Measurements from ENCODE around the gene PID1. TPM values are rescaled to one million over a fixed set of nuclear protein-coding genes. Genes with fewer than 3 reads are reported as not detected.

Gene PID1
- total and polyA plus RNA-seq, 8 donors: 2.9 to 13.5 (median 4.7) TPM

DNA sequence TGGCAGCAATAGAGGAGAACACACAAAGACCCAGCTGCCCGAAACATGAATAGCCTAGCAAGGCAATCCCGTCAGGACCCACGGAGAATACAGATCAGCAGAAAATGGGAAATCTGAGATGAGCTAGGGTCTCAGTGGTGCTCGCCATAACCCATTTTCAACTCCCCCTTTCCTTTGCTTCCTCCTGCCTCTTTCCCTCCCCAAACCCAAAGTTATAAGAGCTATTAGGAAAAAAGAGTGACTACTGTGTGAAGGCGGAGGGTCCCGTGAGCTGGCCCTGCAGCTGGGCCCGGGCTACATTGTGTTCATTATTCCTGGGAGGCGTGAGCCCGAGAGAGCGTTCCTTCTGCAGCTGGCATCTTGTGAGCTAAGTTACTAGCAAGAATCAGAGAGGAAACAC is 118.4 kb downstream of the PID1 start:
- WGBS, 2 donors: 94 to 95% methylated on average over 10 of the region's 10 CpGs
- intact Hi-C loops (cut with DNase I): no loop called here
- no peak for TF ChIP-seq CTCF (IDR thresholded peaks at IDR 0.05)
- Histone ChIP-seq H3K27me3 (no peaks in the 10 kb centered on the region), H3K36me3 (no peaks in the 10 kb centered on the region), H3K4me3 (no peak overlapping the region), H3K4me1 (no peaks in the 10 kb centered on the region), H3K27ac (no peak overlapping the region), H3K9me3 (no peaks in the 10 kb centered on the region)
- ATAC-seq (no peak), DNase-seq (no peak), FAIRE-seq (no peak)

- H3K4me1 ChIP-seq: no peaks in the 10 kb centered on the region
- no peaks in the 10 kb centered on the region for H3K9me3 ChIP-seq
- H3K27ac ChIP-seq: no peak overlapping the region
- WGBS, 2 donors: 76 to 77% methylated on average over 4 of the region's 4 CpGs
- DNase-seq (no peak), ATAC-seq (no peak), FAIRE-seq (no peak)
- TF ChIP-seq CTCF (IDR thresholded peaks at IDR 0.05): no peak
- no peaks in the 10 kb centered on the region for H3K27me3 ChIP-seq
- intact Hi-C loops (cut with DNase I): no loop called here
- no peaks in the 10 kb centered on the region for H3K36me3 ChIP-seq
- H3K4me3 ChIP-seq: no peak overlapping the region
Measured at GRCh38 chr2:229150317-229150716, 120.8 kb downstream of the PID1 start.

DNA sequence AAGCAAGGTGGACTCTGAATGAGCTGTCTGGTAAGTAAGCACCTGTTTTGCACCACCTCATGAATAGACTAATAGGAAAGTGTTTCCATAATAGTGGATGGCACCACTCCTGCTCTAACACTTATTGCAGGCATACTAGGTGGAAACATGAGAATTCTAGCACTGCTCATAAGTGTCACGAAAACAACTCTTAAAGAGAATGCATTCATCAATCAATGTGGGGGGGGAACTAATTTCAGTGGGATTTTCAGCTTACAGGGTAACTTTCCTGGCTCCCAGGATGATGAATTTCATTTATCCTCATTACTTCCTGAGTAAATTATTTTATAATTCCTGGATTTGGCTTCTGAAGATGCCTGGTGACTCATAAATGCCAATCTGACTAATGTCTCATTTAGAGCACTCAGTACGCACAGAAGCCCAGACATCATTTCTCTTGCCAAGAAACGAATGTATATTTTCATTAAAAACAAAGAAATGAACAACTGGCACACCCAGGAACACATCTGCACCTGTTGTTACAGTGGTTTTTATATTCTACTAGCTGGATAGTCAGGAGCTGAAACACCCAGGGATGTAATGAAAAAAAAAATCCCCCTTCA is 129.6 kb downstream of the PID1 start:
- intact Hi-C loops (cut with DNase I): no loop called here
- H3K27ac ChIP-seq: no peak overlapping the region
- no peaks in the 10 kb centered on the region for H3K36me3 ChIP-seq
- H3K27me3 ChIP-seq: no peaks in the 10 kb centered on the region
- DNase-seq: no peak
- H3K4me1 ChIP-seq: peaks cover 0 to 8% (median 7%) of the 10 kb centered on the region in 3 donors
- TF ChIP-seq CTCF (IDR thresholded peaks at IDR 0.05): no peak
- no peak overlapping the region for H3K4me3 ChIP-seq
- ATAC-seq: no peak
- H3K9me3 ChIP-seq: no peaks in the 10 kb centered on the region
- FAIRE-seq: no peak
- WGBS, 2 donors: 65 to 74% methylated on average over 3 of the region's 3 CpGs

- no peaks in the 10 kb centered on the region for H3K9me3 ChIP-seq
- intact Hi-C loops (cut with DNase I): loop anchor here in 2 of 3 donors (5.0 to 10.0 kb wide), 2 partner anchors 137 to 140 kb away; partner anchors contain the start of gene PID1 (in 1 of the 2)
- no peak overlapping the region for H3K4me3 ChIP-seq
- H3K36me3 ChIP-seq: no peaks in the 10 kb centered on the region
- H3K27me3 ChIP-seq: no peaks in the 10 kb centered on the region
- ATAC-seq (peak in 2 of 4 donors; percentile 30 to 42), DNase-seq (no peak), FAIRE-seq (no peak)
- 26 to 34% methylated on average over 3 of the region's 3 CpGs for WGBS, 2 donors
- H3K27ac ChIP-seq: no peak overlapping the region
- TF ChIP-seq CTCF (IDR thresholded peaks at IDR 0.05): no peak
- peaks cover 0 to 12% (median 7%) of the 10 kb centered on the region in 3 donors for H3K4me1 ChIP-seq
Measured at GRCh38 chr2:229137639-229138038, 133.4 kb downstream of the PID1 start.

DNA sequence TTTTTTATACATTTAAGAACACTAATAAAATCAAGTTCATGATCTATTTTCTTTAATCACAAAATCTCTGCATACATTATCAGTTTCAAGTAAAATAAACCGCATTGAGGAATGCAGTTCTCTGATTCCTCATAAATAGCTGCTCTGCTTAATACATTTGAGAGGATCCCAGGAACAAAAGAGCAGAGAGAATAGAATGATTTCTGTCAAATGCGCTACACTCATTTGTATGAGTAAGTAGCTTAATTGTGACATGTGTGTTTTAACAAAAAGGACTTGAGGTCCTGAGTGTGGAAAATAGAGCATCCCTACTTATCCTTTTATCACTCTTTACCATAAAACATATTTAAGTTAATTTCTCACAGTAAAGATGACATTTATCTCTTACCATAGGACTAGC is 134.0 kb downstream of the PID1 start:
- no peak for DNase-seq
- no peak for FAIRE-seq
- H3K36me3 ChIP-seq: no peaks in the 10 kb centered on the region
- H3K4me1 ChIP-seq: peaks cover 0 to 12% (median 7%) of the 10 kb centered on the region in 3 donors
- H3K9me3 ChIP-seq: no peaks in the 10 kb centered on the region
- H3K27me3 ChIP-seq: no peaks in the 10 kb centered on the region
- no peak overlapping the region for H3K4me3 ChIP-seq
- 82 to 83% methylated on average over 2 of the region's 2 CpGs for WGBS, 2 donors
- TF ChIP-seq CTCF (IDR thresholded peaks at IDR 0.05): no peak
- ATAC-seq: no peak
- H3K27ac ChIP-seq: no peak overlapping the region
- intact Hi-C loops (cut with DNase I): loop anchor here in 2 of 3 donors (5.0 to 10.0 kb wide), 2 partner anchors 138 to 140 kb away; partner anchors contain the start of gene PID1 (in 1 of the 2)

Data from pancreas (tissue), 10 donors.